ENCODE data around the gene RAB30.

DNA sequence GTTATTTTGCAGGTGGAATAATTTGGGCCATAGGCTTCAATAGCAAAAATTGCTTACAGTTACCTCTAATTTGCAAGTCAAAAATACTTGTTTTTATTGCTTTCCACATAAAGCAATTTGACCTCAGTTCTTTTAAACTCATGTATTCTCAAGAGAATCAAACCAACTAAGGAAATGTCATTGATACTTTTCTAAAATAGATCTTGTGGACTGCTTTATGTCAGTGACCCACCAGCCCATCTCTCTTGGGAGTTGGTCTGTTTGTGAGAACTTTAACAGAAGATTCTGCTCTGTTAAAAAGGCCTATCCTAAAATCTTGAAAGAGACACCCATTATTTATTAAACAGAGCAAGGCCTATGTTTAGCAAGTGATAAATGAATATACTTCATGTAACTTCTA lies 94.9 kb downstream of the RAB30 start:
- TF ChIP-seq CTCF (IDR thresholded peaks at IDR 0.05; ENCODE audit: extremely low read depth in 1 of 2, insufficient read depth in 1 of 2, low read depth in 1 of 2, low read length in 2 of 2), result no peak
- no peak for TF ChIP-seq GATA2 (IDR thresholded peaks at IDR 0.05; ENCODE audit: insufficient read depth, insufficient read length, low read depth, low read length)
- TF ChIP-seq POLR2AphosphoS5 (IDR thresholded peaks at IDR 0.05; ENCODE audit: insufficient read depth, low read depth, low read length), result no peak
- no peak for TF ChIP-seq POLR2A (IDR thresholded peaks at IDR 0.05; ENCODE audit: low read depth, low read length)
- no peak for TF ChIP-seq EZH2 (IDR thresholded peaks at IDR 0.05; ENCODE audit: borderline replicate concordance, low read depth, low read length, severe bottlenecking)
- TF ChIP-seq, protein P1, sequence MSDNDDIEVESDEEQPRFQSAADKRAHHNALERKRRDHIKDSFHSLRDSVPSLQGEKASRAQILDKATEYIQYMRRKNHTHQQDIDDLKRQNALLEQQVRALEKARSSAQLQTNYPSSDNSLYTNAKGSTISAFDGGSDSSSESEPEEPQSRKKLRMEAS (IDR thresholded peaks at IDR 0.05; ENCODE audit: insufficient read depth, insufficient read length), result no peak
- no peak for TF ChIP-seq FOS (IDR thresholded peaks at IDR 0.05; ENCODE audit: borderline replicate concordance, insufficient read depth, low read length)
- TF ChIP-seq MYC (IDR thresholded peaks at IDR 0.05; ENCODE audit: low read depth, low read length), result no peak
- no peak for TF ChIP-seq JUN (IDR thresholded peaks at IDR 0.05; ENCODE audit: borderline replicate concordance, insufficient read depth, insufficient read length, low read depth)
